Activated naive CD4-positive, alpha-beta T cell treated with anti-CD3 and anti-CD28 coated beads, Interleukin-2, amount 10 ng/mL, durations not matched to agents 7 days and 5 days (primary cell): Measurements from ENCODE around the gene CYP26A1.

Experiments used
- CTCF ChIA-PET: fragments of 350-600 bp; sonication (Branson Sonifier 250); formaldehyde crosslinking; loops from one replicate; lab custom pipeline; 2021; ENCODE audit warnings: antibody characterized with exemption; lab: Charles Lee
- DNase-seq: peaks from one replicate; pipeline ENCODE4 v3.0.0-alpha.2; 2020
- H3K27ac Mint-ChIP-seq: one replicate; pipeline ENCODE4 v1.8.0; 2021; ENCODE audit warnings: mild to moderate bottlenecking, moderate library complexity, mixed read lengths
- H3K27me3 Mint-ChIP-seq: one replicate; pipeline ENCODE4 v1.8.0; 2021; ENCODE audit warnings: mild to moderate bottlenecking, mixed read lengths
- H3K36me3 Mint-ChIP-seq: one replicate; pipeline ENCODE4 v1.8.0; 2021; ENCODE audit warnings: mixed read lengths
- H3K4me1 Mint-ChIP-seq: one replicate; pipeline ENCODE4 v1.8.0; 2021; ENCODE audit warnings: mixed read lengths
- H3K4me3 Mint-ChIP-seq: one replicate; pipeline ENCODE4 v1.8.0; 2021; ENCODE audit warnings: mild to moderate bottlenecking, moderate library complexity, mixed read lengths
- H3K9me3 Mint-ChIP-seq: one replicate; pipeline ENCODE4 v1.8.0; 2021; ENCODE audit warnings: mixed read lengths

Gene CYP26A1

GRCh38 chr10:93080350-93081046, 6.8 kb downstream of the CYP26A1 start:
- no peak overlapping the region for H3K27ac Mint-ChIP-seq
- CTCF ChIA-PET, result interaction anchor here (0.5 to 2.0 kb wide), 11 partner anchors 10 to 432 kb away, joined by 3 to 12 read pairs (median 5); no protein-coding TSS in a partner anchor
- no peaks in the 10 kb centered on the region for H3K36me3 Mint-ChIP-seq
- peaks cover 4% of the 10 kb centered on the region for H3K4me1 Mint-ChIP-seq
- peak; percentile 63 for DNase-seq
- no peak overlapping the region for H3K4me3 Mint-ChIP-seq
- H3K9me3 Mint-ChIP-seq, result no peaks in the 10 kb centered on the region
- peaks cover 61% of the 10 kb centered on the region for H3K27me3 Mint-ChIP-seq

GRCh38 chr10:93081318-93081717, 7.6 kb downstream of the CYP26A1 start:
- no peak for DNase-seq
- Mint-ChIP-seq H3K27me3 (peaks cover 55% of the 10 kb centered on the region), H3K36me3 (no peaks in the 10 kb centered on the region), H3K27ac (no peak overlapping the region), H3K4me1 (no peaks in the 10 kb centered on the region), H3K4me3 (no peak overlapping the region), H3K9me3 (no peaks in the 10 kb centered on the region)
- CTCF ChIA-PET, result interaction anchor here (1.3 to 2.0 kb wide), 3 partner anchors 269 to 276 kb away, joined by 4 to 11 read pairs (median 11); no protein-coding TSS in a partner anchor

DNA sequence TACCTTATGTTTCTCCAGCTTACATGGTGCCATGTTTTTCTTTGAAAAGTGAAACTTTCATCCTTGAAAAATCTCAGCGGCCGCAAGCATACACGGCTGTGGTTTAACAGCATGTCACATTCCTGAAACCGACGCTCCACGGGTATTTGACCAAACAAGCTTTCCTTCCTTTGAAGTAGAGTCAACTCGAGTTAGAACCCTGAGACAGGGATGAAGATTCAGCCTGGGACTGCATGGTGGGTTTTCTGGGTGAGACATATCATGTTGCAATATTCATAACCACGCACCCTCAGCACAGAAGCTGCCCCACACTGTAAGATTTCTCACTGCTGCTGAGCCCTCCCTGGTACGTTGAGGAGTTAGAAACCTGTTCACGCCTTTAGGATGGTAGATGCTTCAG, 8.1 kb downstream of the CYP26A1 start:
- no peaks in the 10 kb centered on the region for H3K9me3 Mint-ChIP-seq
- DNase-seq, result no peak
- no peak overlapping the region for H3K4me3 Mint-ChIP-seq
- CTCF ChIA-PET, result interaction anchor here (0.8 to 1.3 kb wide), 2 partner anchors 272 to 275 kb away, joined by 4 to 5 read pairs; no protein-coding TSS in a partner anchor
- H3K27ac Mint-ChIP-seq, result no peak overlapping the region
- H3K27me3 Mint-ChIP-seq, result peaks cover 50% of the 10 kb centered on the region
- no peaks in the 10 kb centered on the region for H3K4me1 Mint-ChIP-seq
- no peaks in the 10 kb centered on the region for H3K36me3 Mint-ChIP-seq

GRCh38 chr10:93083743-93084539, 10.2 kb downstream of the CYP26A1 start:
- DNase-seq, result no peak

GRCh38 chr10:93085272-93085859, 11.7 kb downstream of the CYP26A1 start:
- Mint-ChIP-seq H3K4me3 (no peak overlapping the region), H3K27ac (no peak overlapping the region), H3K27me3 (peaks cover 29% of the 10 kb centered on the region), H3K4me1 (no peaks in the 10 kb centered on the region), H3K36me3 (no peaks in the 10 kb centered on the region), H3K9me3 (no peaks in the 10 kb centered on the region)
- DNase-seq, result no peak
- CTCF ChIA-PET, result interaction anchor here (0.7 kb wide), 1 partner anchor 267 kb away, joined by 3 read pairs; no protein-coding TSS in a partner anchor

More at GRCh38 chr10:93083743-93084539, 10.2 kb downstream of the CYP26A1 start:
- Mint-ChIP-seq H3K36me3 (no peaks in the 10 kb centered on the region), H3K4me3 (no peak overlapping the region), H3K27ac (no peak overlapping the region), H3K27me3 (peaks cover 41% of the 10 kb centered on the region), H3K4me1 (no peaks in the 10 kb centered on the region), H3K9me3 (no peaks in the 10 kb centered on the region)
- CTCF ChIA-PET, result no interaction called here

- H3K4me1 Mint-ChIP-seq, result no peaks in the 10 kb centered on the region
- H3K4me3 Mint-ChIP-seq, result no peak overlapping the region
- peaks cover 20% of the 10 kb centered on the region for H3K27me3 Mint-ChIP-seq
- CTCF ChIA-PET, result no interaction called here
- H3K9me3 Mint-ChIP-seq, result no peaks in the 10 kb centered on the region
- H3K36me3 Mint-ChIP-seq, result no peaks in the 10 kb centered on the region
- H3K27ac Mint-ChIP-seq, result no peak overlapping the region
- no peak for DNase-seq
These were observed 12.6 kb downstream of the CYP26A1 start for GRCh38 chr10:93086289-93086688.

GRCh38 chr10:93087846-93088245, 14.2 kb downstream of the CYP26A1 start:
- DNase-seq, result no peak
- CTCF ChIA-PET, result no interaction called here
- no peaks in the 10 kb centered on the region for H3K36me3 Mint-ChIP-seq

DNA sequence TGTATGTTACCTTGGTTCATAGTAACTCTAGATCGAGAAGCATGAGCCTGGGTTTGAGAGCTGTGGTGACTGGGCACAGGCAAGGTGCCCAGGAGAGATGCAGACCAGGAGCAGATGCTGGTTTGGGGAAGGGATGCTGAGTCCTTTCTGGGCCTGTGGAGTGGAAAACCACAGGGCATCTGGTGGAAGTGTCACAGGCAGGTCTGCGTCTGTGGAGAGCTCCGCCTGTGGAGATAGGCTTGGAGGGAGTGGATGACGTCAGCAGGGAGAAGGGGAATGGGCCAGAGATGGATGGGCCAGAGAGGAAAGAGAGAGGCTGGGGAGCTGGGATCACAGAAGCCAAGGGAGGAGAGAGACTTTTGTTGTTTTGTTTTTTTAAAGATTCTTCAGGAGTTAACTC, 14.8 kb downstream of the CYP26A1 start:
- CTCF ChIA-PET, result no interaction called here
- H3K4me3 Mint-ChIP-seq, result no peak overlapping the region
- peaks cover 16% of the 10 kb centered on the region for H3K27me3 Mint-ChIP-seq

More at GRCh38 chr10:93087846-93088245, 14.2 kb downstream of the CYP26A1 start:
- Mint-ChIP-seq H3K9me3 (no peaks in the 10 kb centered on the region), H3K4me3 (no peak overlapping the region), H3K27ac (no peak overlapping the region), H3K4me1 (no peaks in the 10 kb centered on the region), H3K27me3 (peaks cover 19% of the 10 kb centered on the region)

GRCh38 chr10:93090619-93091018, 16.9 kb downstream of the CYP26A1 start:
- no peak overlapping the region for H3K27ac Mint-ChIP-seq
- H3K4me1 Mint-ChIP-seq, result no peaks in the 10 kb centered on the region
- H3K9me3 Mint-ChIP-seq, result no peaks in the 10 kb centered on the region
- DNase-seq, result no peak
- CTCF ChIA-PET, result interaction anchor here (1.0 kb wide), 1 partner anchor 16 kb away, joined by 3 read pairs; no protein-coding TSS in a partner anchor
- H3K36me3 Mint-ChIP-seq, result no peaks in the 10 kb centered on the region
- no peak overlapping the region for H3K4me3 Mint-ChIP-seq
- peaks cover 11% of the 10 kb centered on the region for H3K27me3 Mint-ChIP-seq

More for the DNA sequence above, 14.8 kb downstream of the CYP26A1 start:
- no peaks in the 10 kb centered on the region for H3K4me1 Mint-ChIP-seq
- no peak for DNase-seq
- no peak overlapping the region for H3K27ac Mint-ChIP-seq
- no peaks in the 10 kb centered on the region for H3K9me3 Mint-ChIP-seq
- H3K36me3 Mint-ChIP-seq, result no peaks in the 10 kb centered on the region

DNA sequence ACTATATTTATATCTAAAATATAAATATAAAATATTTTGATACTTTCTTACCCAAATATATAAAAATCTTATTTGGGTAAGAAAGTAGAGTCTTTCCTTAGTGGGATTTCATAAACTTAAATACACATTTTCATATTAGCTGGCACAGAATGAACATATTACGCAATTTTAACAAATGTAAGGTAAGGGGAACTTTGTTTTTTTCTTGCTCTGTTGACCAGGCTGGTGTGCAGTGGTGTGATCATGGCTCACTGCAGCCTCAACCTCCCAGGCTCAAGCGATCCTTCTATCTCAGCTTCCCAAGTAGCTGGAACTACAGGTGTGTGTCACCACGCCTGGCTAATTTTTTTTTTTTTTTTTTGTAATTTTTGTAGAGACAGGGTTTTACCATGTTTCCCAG, 18.3 kb downstream of the CYP26A1 start:
- no peak for DNase-seq
- H3K27ac Mint-ChIP-seq, result no peak overlapping the region
- no peaks in the 10 kb centered on the region for H3K4me1 Mint-ChIP-seq
- peaks cover 11% of the 10 kb centered on the region for H3K27me3 Mint-ChIP-seq
- no peaks in the 10 kb centered on the region for H3K36me3 Mint-ChIP-seq
- no peaks in the 10 kb centered on the region for H3K9me3 Mint-ChIP-seq
- no peak overlapping the region for H3K4me3 Mint-ChIP-seq
- CTCF ChIA-PET, result no interaction called here

DNA sequence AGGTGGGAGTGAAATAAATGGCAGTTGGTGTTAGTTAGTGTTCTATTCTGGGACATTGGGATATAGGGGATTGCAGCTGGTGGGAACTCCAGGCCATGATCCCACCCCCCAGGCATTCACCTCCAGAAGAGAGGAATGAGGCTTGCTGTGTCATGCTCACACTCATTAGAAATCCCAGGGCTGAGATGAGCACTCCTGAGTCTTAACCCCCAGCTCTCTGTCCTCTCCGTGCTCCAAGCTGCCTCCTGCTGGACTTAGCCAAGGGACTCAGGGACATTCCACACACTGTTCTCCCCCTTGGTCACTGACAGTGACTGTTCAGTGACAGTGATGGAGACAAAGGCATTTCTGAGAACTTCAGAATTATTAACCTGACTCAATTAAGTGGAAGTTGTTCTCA, 21.5 kb downstream of the CYP26A1 start:
- CTCF ChIA-PET, result interaction anchor here (0.5 to 0.9 kb wide), 3 partner anchors 15 to 21 kb away, joined by 3 to 4 read pairs (median 4); no protein-coding TSS in a partner anchor
- Mint-ChIP-seq H3K4me3 (no peak overlapping the region), H3K27me3 (peaks cover 6% of the 10 kb centered on the region), H3K36me3 (no peaks in the 10 kb centered on the region), H3K4me1 (no peaks in the 10 kb centered on the region), H3K9me3 (no peaks in the 10 kb centered on the region), H3K27ac (no peak overlapping the region)
- no peak for DNase-seq

DNA sequence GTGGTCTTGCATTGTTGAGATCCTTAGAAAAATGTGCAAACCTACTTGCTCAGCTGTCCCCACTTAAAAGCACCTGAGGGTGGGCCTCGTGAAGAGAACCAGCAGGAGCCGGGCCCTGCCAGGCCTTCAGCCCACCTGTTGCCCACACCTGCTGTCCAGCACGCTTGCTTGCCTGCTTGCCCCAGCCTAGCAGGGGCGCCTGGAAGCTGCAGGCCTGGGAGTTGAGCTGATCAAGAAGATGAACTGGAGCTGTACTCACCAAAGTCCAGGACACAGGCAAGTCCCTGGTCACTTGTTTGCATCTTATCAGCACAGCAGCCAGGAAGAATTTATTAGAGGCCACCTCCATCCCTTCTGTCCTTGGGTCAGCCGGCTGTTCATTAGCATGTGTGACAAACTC, 23.2 kb downstream of the CYP26A1 start:
- no peak for DNase-seq
- H3K4me3 Mint-ChIP-seq, result no peak overlapping the region
- H3K27ac Mint-ChIP-seq, result no peak overlapping the region
- no peaks in the 10 kb centered on the region for H3K36me3 Mint-ChIP-seq
- H3K9me3 Mint-ChIP-seq, result no peaks in the 10 kb centered on the region
- no peaks in the 10 kb centered on the region for H3K4me1 Mint-ChIP-seq
- CTCF ChIA-PET, result no interaction called here
- H3K27me3 Mint-ChIP-seq, result peaks cover 6% of the 10 kb centered on the region

DNA sequence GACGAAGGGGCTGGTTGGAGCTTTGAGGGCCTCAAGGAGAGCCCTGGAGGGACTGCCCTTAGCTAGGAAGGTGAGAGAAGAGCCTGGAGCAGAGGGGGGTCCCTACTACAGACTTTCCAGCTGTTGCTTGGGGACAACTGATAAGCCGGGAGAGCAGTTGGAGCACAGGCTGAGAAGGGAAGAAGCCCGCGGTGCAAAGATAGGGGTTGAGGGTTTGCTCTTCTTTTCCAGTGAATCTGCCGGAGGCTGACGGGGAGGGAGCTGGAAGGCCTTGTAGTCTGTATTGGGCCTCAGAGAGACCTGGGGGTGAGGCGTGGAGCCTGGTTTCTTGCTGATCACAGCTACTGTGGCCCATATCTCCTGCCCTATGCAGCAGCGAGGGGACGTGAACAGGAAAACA, 23.7 kb downstream of the CYP26A1 start:
- Mint-ChIP-seq H3K4me1 (no peaks in the 10 kb centered on the region), H3K27me3 (peaks cover 6% of the 10 kb centered on the region), H3K36me3 (no peaks in the 10 kb centered on the region), H3K27ac (no peak overlapping the region), H3K4me3 (no peak overlapping the region), H3K9me3 (no peaks in the 10 kb centered on the region)
- CTCF ChIA-PET, result no interaction called here
- no peak for DNase-seq

- DNase-seq, result no peak
- Mint-ChIP-seq H3K4me3 (no peak overlapping the region), H3K4me1 (no peaks in the 10 kb centered on the region), H3K27ac (no peak overlapping the region), H3K9me3 (no peaks in the 10 kb centered on the region), H3K36me3 (no peaks in the 10 kb centered on the region), H3K27me3 (no peaks in the 10 kb centered on the region)
- CTCF ChIA-PET, result no interaction called here
These were observed 25.1 kb downstream of the CYP26A1 start for GRCh38 chr10:93098816-93099215.
